WTC11 (cell line): ENCODE measurements around the gene SDK2. TPM values are rescaled to one million over a fixed set of nuclear protein-coding genes. Genes with fewer than 3 reads are reported as not detected.

ENCODE experiments used
- ATAC-seq: fragments of 200-7000 bp; cut with Tn5 transposase; 2 replicates; pipeline ENCODE4 v1.10.0; 2021; ENCODE audit warnings: mild to moderate bottlenecking, moderate library complexity
- CTCF ChIA-PET: fragments of 300-600 bp; sonication (Branson Sonifier 250); formaldehyde crosslinking; loops from one replicate; lab custom pipeline; 2021; ENCODE audit warnings: antibody characterized with exemption; lab: Charles Lee
- POLR2A ChIA-PET: fragments of 350-600 bp; sonication (Branson Sonifier 250); formaldehyde crosslinking; loops from one replicate; lab custom pipeline; 2021; ENCODE audit warnings: antibody characterized with exemption; lab: Charles Lee
- DNase-seq: peaks from one replicate; pipeline ENCODE4 v3.0.0; 2021; ENCODE audit warnings: low spot score
- H3K27ac Mint-ChIP-seq: 2 replicates; pipeline ENCODE4 v1.8.0; 2021; ENCODE audit warnings: mixed read lengths
- H3K27me3 Mint-ChIP-seq: 2 replicates; pipeline ENCODE4 v1.8.0; 2021; ENCODE audit warnings: low read depth, mild to moderate bottlenecking, moderate library complexity, mixed read lengths
- H3K36me3 Mint-ChIP-seq: 2 replicates; pipeline ENCODE4 v1.8.0; 2021; ENCODE audit warnings: mixed read lengths
- H3K4me1 Mint-ChIP-seq: 2 replicates; pipeline ENCODE4 v1.8.0; 2022; ENCODE audit warnings: mixed read lengths
- H3K4me3 Mint-ChIP-seq: 2 replicates; pipeline ENCODE4 v1.8.0; 2021; ENCODE audit warnings: mild to moderate bottlenecking, moderate library complexity, mixed read lengths
- H3K9me3 Mint-ChIP-seq: 2 replicates; pipeline ENCODE4 v1.8.0; 2021; ENCODE audit warnings: mixed read lengths
- ATF1 ChIP-seq: sonication (generic); formaldehyde crosslinking; IDR thresholded peaks from 2 replicates; pipeline ENCODE4 v1.8.1; 2023; ENCODE audit warnings: mild to moderate bottlenecking, moderate library complexity, missing genetic modification reagents
- CBFB ChIP-seq: sonication (generic); formaldehyde crosslinking; IDR thresholded peaks from 2 replicates; pipeline ENCODE4 v1.8.1; 2022; ENCODE audit warnings: mild to moderate bottlenecking, low read depth, missing genetic modification reagents
- CTCF ChIP-seq: fragments of 200-600 bp; IDR thresholded peaks from 2 replicates; pipeline ENCODE4 v1.8.0; 2022; ENCODE audit warnings: antibody characterized with exemption
- E2F5 ChIP-seq: sonication (generic); formaldehyde crosslinking; IDR thresholded peaks from 2 replicates; pipeline ENCODE4 v1.8.1; 2022; ENCODE audit warnings: mild to moderate bottlenecking, moderate library complexity, missing genetic modification reagents
- ELF4 ChIP-seq: sonication (generic); formaldehyde crosslinking; IDR thresholded peaks from 2 replicates; pipeline ENCODE4 v1.8.1; 2022; ENCODE audit warnings: low read depth, mild to moderate bottlenecking, moderate library complexity, missing genetic modification reagents
- ESRRA ChIP-seq: sonication (generic); formaldehyde crosslinking; IDR thresholded peaks from 2 replicates; pipeline ENCODE4 v1.8.1; 2022; ENCODE audit warnings: mild to moderate bottlenecking, missing genetic modification reagents, borderline replicate concordance
- FOXJ3 ChIP-seq: sonication (generic); formaldehyde crosslinking; IDR thresholded peaks from 2 replicates; pipeline ENCODE4 v1.9.0; 2021; ENCODE audit warnings: missing genetic modification reagents, mild to moderate bottlenecking, borderline replicate concordance
- FOXK1 ChIP-seq: sonication (generic); formaldehyde crosslinking; IDR thresholded peaks from 2 replicates; pipeline ENCODE4 v1.8.0; 2022; ENCODE audit warnings: mild to moderate bottlenecking, moderate library complexity, missing genetic modification reagents
- FOXP4 ChIP-seq: sonication (generic); formaldehyde crosslinking; IDR thresholded peaks from 2 replicates; pipeline ENCODE4 v1.8.0; 2022; ENCODE audit warnings: mild to moderate bottlenecking, missing genetic modification reagents
- GABPB1 ChIP-seq: sonication (generic); formaldehyde crosslinking; IDR thresholded peaks from 2 replicates; pipeline ENCODE4 v1.8.1; 2023; ENCODE audit warnings: mild to moderate bottlenecking, missing genetic modification reagents
- GRHL2 ChIP-seq: fragments of 250-450 bp; sonication (Bioruptor Pico); IDR thresholded peaks from 2 replicates; pipeline ENCODE4 v1.8.0; 2022; ENCODE audit warnings: mild to moderate bottlenecking, moderate library complexity; ENCODE audit not compliant: insufficient replicate concordance, severe bottlenecking
- JUN ChIP-seq: sonication (generic); formaldehyde crosslinking; IDR thresholded peaks from 2 replicates; pipeline ENCODE4 v1.8.0; 2023; ENCODE audit warnings: mild to moderate bottlenecking, missing genetic modification reagents
- MLX ChIP-seq: sonication (generic); formaldehyde crosslinking; IDR thresholded peaks from 2 replicates; pipeline ENCODE4 v1.8.1; 2023; ENCODE audit warnings: mild to moderate bottlenecking, missing genetic modification reagents, moderate library complexity
- MXD4 ChIP-seq: fragments of 250-450 bp; sonication (Bioruptor Pico); IDR thresholded peaks from 2 replicates; pipeline ENCODE4 v1.8.0; 2021; ENCODE audit warnings: mild to moderate bottlenecking, moderate library complexity, borderline replicate concordance
- NR1H2 ChIP-seq: sonication (generic); formaldehyde crosslinking; IDR thresholded peaks from 2 replicates; pipeline ENCODE4 v1.9.0; 2021; ENCODE audit warnings: mild to moderate bottlenecking, moderate library complexity, missing genetic modification reagents
- RORB ChIP-seq: fragments of 250-450 bp; sonication (Bioruptor Pico); IDR thresholded peaks from 2 replicates; pipeline ENCODE4 v1.9.0; 2021; ENCODE audit warnings: mild to moderate bottlenecking
- TP53 ChIP-seq: sonication (generic); formaldehyde crosslinking; IDR thresholded peaks from 2 replicates; pipeline ENCODE4 v1.8.1; 2023; ENCODE audit warnings: mild to moderate bottlenecking, missing genetic modification reagents
- USF1 ChIP-seq: sonication (generic); formaldehyde crosslinking; IDR thresholded peaks from 2 replicates; pipeline ENCODE4 v1.8.0; 2022; ENCODE audit warnings: mild to moderate bottlenecking, missing genetic modification reagents
- USF2 ChIP-seq: sonication (generic); formaldehyde crosslinking; IDR thresholded peaks from 2 replicates; pipeline ENCODE4 v1.8.1; 2023; ENCODE audit warnings: mild to moderate bottlenecking, missing genetic modification reagents, moderate library complexity
- ZNF138 ChIP-seq: sonication (generic); formaldehyde crosslinking; conservative IDR thresholded peaks from 2 replicates; pipeline ENCODE4 v1.8.1; 2022; ENCODE audit warnings: mild to moderate bottlenecking, moderate library complexity, missing genetic modification reagents
- ZNF219 ChIP-seq: sonication (generic); formaldehyde crosslinking; IDR thresholded peaks from 2 replicates; pipeline ENCODE4 v1.8.0; 2023; ENCODE audit warnings: missing genetic modification reagents, mild to moderate bottlenecking, borderline replicate concordance
- ZNF281 ChIP-seq: sonication (generic); formaldehyde crosslinking; IDR thresholded peaks from 2 replicates; pipeline ENCODE4 v1.8.0; 2023; ENCODE audit warnings: mild to moderate bottlenecking, missing genetic modification reagents
- ZNF317 ChIP-seq: sonication (generic); formaldehyde crosslinking; IDR thresholded peaks from 2 replicates; pipeline ENCODE4 v1.8.1; 2023; ENCODE audit warnings: low read depth, mild to moderate bottlenecking, moderate library complexity, missing genetic modification reagents, borderline replicate concordance
- ZNF512 ChIP-seq: sonication (generic); formaldehyde crosslinking; IDR thresholded peaks from 2 replicates; pipeline ENCODE4 v1.8.1; 2022; ENCODE audit warnings: missing genetic modification reagents, borderline replicate concordance
- ZNF671 ChIP-seq: fragments of 250-450 bp; sonication (Bioruptor Pico); IDR thresholded peaks from 2 replicates; pipeline ENCODE4 v1.8.0; 2021; ENCODE audit warnings: mild to moderate bottlenecking
- total RNA-seq: library from RNA; stranded (reverse); gene quantifications from 3 replicates; pipeline ENCODE4 v1.2.3, GENCODE V29; 2021

Gene SDK2
- total RNA-seq, 1 experiment from 2014 or later = 14.8 TPM

- ChIA-PET CTCF (interaction anchor here (1.5 kb wide), 1 partner anchor 46 kb away, joined by 3 read pairs; no protein-coding TSS in a partner anchor), POLR2A (no interaction called here)
- TF ChIP-seq ZNF671 (CRISPR knock-in tag) (no peak), JUN (CRISPR knock-in tag) (no peak), ELF4 (CRISPR knock-in tag) (no peak), USF2 (CRISPR knock-in tag) (no peak), FOXJ3 (CRISPR knock-in tag) (no peak), USF1 (no peak), ZNF512 (no peak), ATF1 (CRISPR knock-in tag) (no peak), MXD4 (no peak), ZNF317 (no peak), TP53 (no peak), ZNF281 (no peak), ESRRA (CRISPR knock-in tag) (no peak), CTCF (no peak), GABPB1 (CRISPR knock-in tag) (no peak), RORB (CRISPR knock-in tag) (no peak), E2F5 (no peak)
- Mint-ChIP-seq H3K27ac (no peak overlapping the region; the same call in 1 of the 2 replicates), H3K9me3 (no peaks in the 10 kb centered on the region), H3K36me3 (no peaks in the 10 kb centered on the region), H3K27me3 (no peaks in the 10 kb centered on the region; the same call in 1 of the 2 replicates), H3K4me1 (peaks cover 14% of the 10 kb centered on the region), H3K4me3 (no peak overlapping the region)
- DNase-seq = no peak
- ATAC-seq = no peak
Observed at GRCh38 chr17:73521376-73521775, 122.9 kb downstream of the SDK2 start.

- DNase-seq = no peak
- no peak overlapping the region for H3K4me3 Mint-ChIP-seq
- H3K9me3 Mint-ChIP-seq = no peaks in the 10 kb centered on the region
- no peak overlapping the region for H3K27ac Mint-ChIP-seq
- no peaks in the 10 kb centered on the region; the same call in 1 of the 2 replicates for H3K27me3 Mint-ChIP-seq
- POLR2A ChIA-PET = no interaction called here
- no peaks in the 10 kb centered on the region for H3K36me3 Mint-ChIP-seq
- no peak for ATAC-seq
- peaks cover 22% of the 10 kb centered on the region for H3K4me1 Mint-ChIP-seq
- CTCF ChIA-PET = no interaction called here
- TF ChIP-seq E2F5 (no peak), FOXP4 (CRISPR knock-in tag) (no peak), CBFB (CRISPR knock-in tag) (no peak), ZNF138 (CRISPR knock-in tag) (no peak), MLX (CRISPR knock-in tag) (no peak), GRHL2 (CRISPR knock-in tag) (no peak), FOXK1 (no peak), ZNF219 (CRISPR knock-in tag) (no peak), NR1H2 (no peak), MXD4 (no peak), TP53 (no peak)
Observed at GRCh38 chr17:73520369-73520761, 123.9 kb downstream of the SDK2 start.
